Large intestine (tissue), 3 donors: ENCODE measurements around the gene CHMP4B. TPM values are rescaled to one million over a fixed set of nuclear protein-coding genes. Genes with fewer than 3 reads are reported as not detected.

ENCODE experiments used
- DNase-seq, 2 donors: peaks; one replicate each; pipeline versions ENCODE4 v3.0.0 to v3.0.0-alpha.2; 2013
- H3K27ac ChIP-seq: one replicate; pipeline ENCODE4 v1.5.1; 2013; ENCODE audit warnings: low read length
- H3K27me3 ChIP-seq: 2 replicates; pipeline ENCODE4 v1.6.1; 2013; ENCODE audit warnings: low read length; ENCODE audit not compliant: control insufficient read depth, insufficient read depth
- H3K36me3 ChIP-seq: 2 replicates; pipeline ENCODE4 v1.6.1; 2013; ENCODE audit warnings: low read length; ENCODE audit not compliant: control insufficient read depth, insufficient read depth
- H3K4me1 ChIP-seq: one replicate; pipeline ENCODE4 v1.6.1; 2013; ENCODE audit warnings: low read length; ENCODE audit not compliant: control insufficient read depth, insufficient read depth
- H3K4me3 ChIP-seq: one replicate; pipeline ENCODE4 v1.5.1; 2013; ENCODE audit warnings: low read length
- H3K9me3 ChIP-seq: one replicate; pipeline ENCODE4 v1.6.1; 2013; ENCODE audit warnings: mild to moderate bottlenecking, low read depth, low read length, moderate library complexity; ENCODE audit not compliant: control insufficient read depth
- WGBS: methylation state at CpG from one replicate; pipeline ENCODE4 v1.1.5; 2013; ENCODE audit warnings: low lambda C conversion rate; ENCODE audit not compliant: insufficient coverage; 5-methylcytosine and 5-hydroxymethylcytosine counted together
- polyA plus RNA-seq: library from polyadenylated mRNA; unstranded; fragments of 120-200 nt; gene quantifications from one replicate; pipeline ENCODE4 v1.2.1, GENCODE V29; 2013

CHMP4B gene
- polyA plus RNA-seq, 1 donor, result 98.5 TPM

DNA sequence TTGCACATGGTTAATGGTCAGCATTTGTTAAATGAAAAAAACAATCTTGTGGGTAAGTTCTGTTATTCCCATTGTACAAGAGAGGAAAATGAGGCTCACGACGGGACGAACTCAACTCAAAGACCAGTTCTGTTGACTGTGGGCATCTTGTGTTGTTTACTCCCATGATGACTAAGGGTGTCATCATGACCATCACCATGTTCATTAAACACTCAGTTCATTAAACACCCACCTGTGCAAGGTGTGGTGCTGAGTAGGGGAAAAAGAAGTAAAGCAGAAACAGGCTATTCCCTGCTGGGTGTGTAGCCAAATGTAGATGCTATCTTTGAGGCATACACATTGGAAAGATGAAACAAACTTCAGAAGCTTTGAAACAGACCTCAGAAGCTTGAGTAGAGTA, 4.5 kb downstream of the CHMP4B start:
- no peak overlapping the region for H3K27ac ChIP-seq
- no peak overlapping the region for H3K4me3 ChIP-seq
- DNase-seq, result no peak
- no peaks in the 10 kb centered on the region for H3K27me3 ChIP-seq
- peaks cover 2% of the 10 kb centered on the region for H3K9me3 ChIP-seq
- WGBS, result no CpG with 5 or more reads among the region's 3 CpGs
- peaks cover 3% of the 10 kb centered on the region for H3K36me3 ChIP-seq
- peaks cover 20% of the 10 kb centered on the region for H3K4me1 ChIP-seq

DNA sequence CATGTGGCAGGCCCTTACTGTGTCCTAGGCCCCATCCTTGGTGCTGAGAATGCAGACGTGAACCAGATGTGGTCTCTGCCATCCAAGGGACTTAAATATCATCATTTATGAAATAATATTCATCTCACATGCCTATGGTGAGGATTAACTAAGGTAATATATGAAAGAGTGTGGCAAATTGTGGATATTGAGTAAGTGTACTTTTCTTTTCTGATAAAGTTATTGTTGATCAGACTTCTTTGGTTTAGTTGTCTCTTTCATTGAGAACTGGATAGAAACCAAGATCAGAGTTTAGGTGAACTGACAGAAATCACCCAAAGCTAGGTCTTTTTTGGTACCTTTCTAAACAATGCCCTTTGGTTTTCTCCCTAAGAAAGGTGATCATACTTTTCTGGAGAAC, 5.0 kb downstream of the CHMP4B start:
- no CpG with 5 or more reads among the region's 1 CpG for WGBS
- H3K4me3 ChIP-seq, result no peak overlapping the region
- DNase-seq, result no peak
- H3K27me3 ChIP-seq, result no peaks in the 10 kb centered on the region
- H3K9me3 ChIP-seq, result peaks cover 2% of the 10 kb centered on the region
- H3K36me3 ChIP-seq, result peaks cover 3% of the 10 kb centered on the region
- peaks cover 20% of the 10 kb centered on the region for H3K4me1 ChIP-seq
- no peak overlapping the region for H3K27ac ChIP-seq

DNA sequence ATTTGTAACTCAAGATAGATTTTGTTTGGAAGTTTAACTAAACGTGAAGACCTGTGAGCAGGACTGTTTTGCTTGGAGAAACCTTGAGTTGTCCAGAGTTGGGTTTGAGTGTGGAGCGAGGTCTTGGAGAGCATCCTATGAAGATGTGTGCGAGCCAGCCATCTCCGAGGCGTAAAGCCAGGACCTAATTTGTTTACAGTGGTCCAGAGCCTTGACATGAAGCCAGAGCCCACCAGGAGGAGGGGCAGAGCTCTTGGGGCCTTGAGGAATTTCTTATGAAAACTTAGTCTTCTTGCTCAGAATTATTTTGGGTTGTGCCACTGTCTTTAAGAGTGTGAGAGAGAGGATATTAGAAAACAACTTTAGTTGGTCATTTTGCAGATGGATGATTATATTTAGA, 6.3 kb downstream of the CHMP4B start:
- H3K27ac ChIP-seq, result no peak overlapping the region
- H3K36me3 ChIP-seq, result peaks cover 3% of the 10 kb centered on the region
- no peaks in the 10 kb centered on the region for H3K27me3 ChIP-seq
- H3K9me3 ChIP-seq, result no peaks in the 10 kb centered on the region
- peaks cover 20% of the 10 kb centered on the region for H3K4me1 ChIP-seq
- 80% methylated on average over 1 of the region's 5 CpGs for whole genome bisulfite sequencing
- DNase-seq, result no peak
- no peak overlapping the region for H3K4me3 ChIP-seq

DNA sequence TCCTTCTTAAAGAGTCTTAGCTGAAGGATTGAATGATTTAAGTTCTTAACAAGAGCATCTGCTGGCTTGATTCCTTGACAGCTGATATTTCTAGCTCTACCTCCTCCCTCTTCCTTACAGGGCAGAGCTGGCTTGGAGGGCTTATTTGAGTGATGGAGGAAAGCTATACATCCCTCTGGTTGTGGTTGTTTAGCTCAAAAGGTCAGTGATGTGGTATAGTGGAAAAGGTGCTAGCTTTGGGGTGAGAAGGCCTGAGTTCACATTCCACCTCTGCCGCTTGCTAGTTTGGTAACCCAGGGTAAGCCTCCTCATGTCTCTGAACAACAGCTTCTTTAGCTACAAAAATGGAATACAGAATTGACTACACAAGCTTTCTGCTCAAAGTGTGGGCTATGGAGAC, 8.3 kb downstream of the CHMP4B start:
- Histone ChIP-seq H3K27me3 (no peaks in the 10 kb centered on the region), H3K4me3 (no peak overlapping the region), H3K4me1 (peaks cover 8% of the 10 kb centered on the region), H3K9me3 (no peaks in the 10 kb centered on the region), H3K27ac (no peak overlapping the region), H3K36me3 (peaks cover 11% of the 10 kb centered on the region)
- DNase-seq, result no peak
- no CpG with 5 or more reads among the region's 1 CpG for WGBS

DNA sequence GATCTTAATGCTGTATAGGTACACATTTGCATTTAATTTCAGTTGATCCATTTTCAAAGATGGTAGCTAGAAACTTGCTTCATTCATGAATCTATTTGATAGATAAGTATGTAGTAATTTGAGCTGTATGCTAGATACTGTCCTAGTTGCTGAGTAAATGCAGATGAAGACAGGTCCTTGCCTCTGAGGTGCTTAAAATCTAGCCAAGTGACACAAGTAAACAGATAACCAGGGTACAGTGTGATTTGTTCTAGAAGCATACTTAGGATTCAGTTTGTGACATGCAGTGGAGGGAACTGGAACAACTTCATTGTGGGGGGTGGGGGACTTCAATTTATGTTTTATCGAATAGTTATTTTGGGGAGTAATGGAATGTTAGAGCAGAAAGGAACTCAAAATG, 9.2 kb downstream of the CHMP4B start:
- H3K36me3 ChIP-seq, result peaks cover 8% of the 10 kb centered on the region
- no CpG with 5 or more reads among the region's 1 CpG for WGBS
- no peak overlapping the region for H3K27ac ChIP-seq
- peaks cover 8% of the 10 kb centered on the region for H3K4me1 ChIP-seq
- no peak for DNase-seq
- no peak overlapping the region for H3K4me3 ChIP-seq
- no peaks in the 10 kb centered on the region for H3K27me3 ChIP-seq
- H3K9me3 ChIP-seq, result no peaks in the 10 kb centered on the region

DNA sequence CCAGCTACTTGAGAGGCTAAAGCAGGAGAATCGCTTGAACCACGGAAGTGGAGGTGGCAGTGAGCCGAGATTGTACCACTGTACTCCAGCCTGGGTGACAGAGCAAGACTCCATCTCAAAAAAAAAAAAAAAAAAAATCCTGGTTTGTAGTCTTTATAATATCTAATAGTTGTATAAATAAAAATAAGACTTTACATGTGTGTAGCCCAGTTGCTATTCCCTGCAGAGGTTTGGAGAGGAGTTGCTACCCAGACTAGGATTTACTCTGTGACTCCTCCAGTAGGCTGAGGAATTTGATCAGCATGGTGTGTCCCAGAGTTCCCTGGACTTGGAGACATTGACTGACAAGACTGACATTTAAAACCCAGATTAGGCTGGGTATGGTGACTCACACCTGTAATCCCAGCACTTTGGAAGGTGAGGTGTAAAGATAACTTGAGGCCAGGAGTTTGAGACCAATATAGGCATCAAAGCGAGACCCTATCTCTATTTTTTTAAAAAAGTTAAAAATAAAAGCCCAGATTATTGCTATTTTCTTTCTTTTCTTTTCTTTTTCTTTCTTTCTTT, 10.2 kb downstream of the CHMP4B start:
- Histone ChIP-seq H3K4me1 (peaks cover 18% of the 10 kb centered on the region), H3K27ac (no peak overlapping the region), H3K9me3 (no peaks in the 10 kb centered on the region), H3K4me3 (no peak overlapping the region), H3K36me3 (peaks cover 8% of the 10 kb centered on the region), H3K27me3 (no peaks in the 10 kb centered on the region)
- no CpG with 5 or more reads among the region's 4 CpGs for WGBS
- DNase-seq, result no peak

DNA sequence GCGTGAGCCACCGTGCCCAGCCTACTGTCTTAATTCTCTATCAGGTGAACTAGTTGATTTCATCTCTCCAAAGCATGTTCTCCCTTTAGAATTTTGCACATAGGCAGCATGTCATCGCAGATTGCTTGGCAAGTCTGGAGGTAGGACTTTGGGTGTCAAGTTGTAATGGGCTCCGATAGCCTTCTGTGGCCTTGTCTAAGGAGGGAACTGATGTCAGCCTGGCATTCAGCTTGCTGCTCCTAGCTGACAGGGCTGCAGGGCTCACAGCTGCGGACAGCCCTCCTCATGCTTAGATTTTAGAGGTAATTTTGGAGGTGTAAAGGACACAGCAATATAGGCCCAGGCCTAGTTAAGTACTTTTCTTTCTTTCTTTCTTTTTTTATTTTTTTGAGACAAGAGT, 11.3 kb downstream of the CHMP4B start:
- peaks cover 29% of the 10 kb centered on the region for H3K4me1 ChIP-seq
- no peaks in the 10 kb centered on the region for H3K27me3 ChIP-seq
- no CpG with 5 or more reads among the region's 5 CpGs for WGBS
- no peak overlapping the region for H3K27ac ChIP-seq
- no peak for DNase-seq
- H3K36me3 ChIP-seq, result peaks cover 8% of the 10 kb centered on the region
- H3K9me3 ChIP-seq, result no peaks in the 10 kb centered on the region
- H3K4me3 ChIP-seq, result no peak overlapping the region

DNA sequence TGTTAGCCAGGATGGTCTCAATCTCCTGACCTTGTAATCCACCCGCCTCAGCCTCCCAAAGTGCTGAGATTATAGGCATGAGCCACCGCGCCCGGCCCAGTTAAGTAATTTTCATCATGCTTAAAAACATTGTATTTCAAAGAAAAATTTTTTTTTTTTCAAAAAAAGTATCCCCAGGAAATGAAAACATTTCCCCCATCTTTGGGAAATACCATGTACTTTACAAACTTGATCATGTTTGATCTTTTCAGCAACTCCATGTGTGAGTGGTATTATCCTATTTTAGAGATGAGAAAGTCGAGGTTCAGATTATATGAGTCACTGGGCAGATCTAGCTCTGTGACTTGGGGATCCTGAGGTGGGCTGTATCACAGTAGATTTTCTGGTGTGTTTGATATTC, 11.8 kb downstream of the CHMP4B start:
- H3K4me1 ChIP-seq, result peaks cover 34% of the 10 kb centered on the region
- DNase-seq, result no peak
- H3K27me3 ChIP-seq, result no peaks in the 10 kb centered on the region
- no CpG with 5 or more reads among the region's 5 CpGs for WGBS
- H3K9me3 ChIP-seq, result no peaks in the 10 kb centered on the region
- peaks cover 9% of the 10 kb centered on the region for H3K36me3 ChIP-seq
- no peak overlapping the region for H3K4me3 ChIP-seq
- no peak overlapping the region for H3K27ac ChIP-seq

DNA sequence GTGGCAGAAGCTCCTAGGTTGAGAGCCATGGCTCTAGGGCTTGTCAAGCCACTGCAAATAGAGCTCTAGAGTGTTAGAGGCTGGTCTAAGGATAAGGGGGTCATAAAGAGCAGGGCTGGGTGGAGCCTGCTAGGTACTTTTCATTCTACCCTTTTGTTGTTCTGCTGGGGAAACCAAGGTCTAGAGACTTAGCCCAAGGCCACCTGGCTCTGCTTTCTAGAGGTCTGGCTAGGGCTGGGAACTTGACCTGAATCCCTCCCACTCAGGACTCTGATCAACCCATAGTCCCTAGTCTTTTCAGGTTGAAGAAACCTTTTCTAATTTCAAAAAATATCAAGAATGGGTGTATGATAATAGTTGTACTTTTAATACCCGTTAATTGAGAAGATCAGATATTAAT, 13.7 kb downstream of the CHMP4B start:
- 100% methylated on average over 1 of the region's 1 CpG for WGBS
- H3K27ac ChIP-seq, result peak overlapping the region; percentile 86

DNA sequence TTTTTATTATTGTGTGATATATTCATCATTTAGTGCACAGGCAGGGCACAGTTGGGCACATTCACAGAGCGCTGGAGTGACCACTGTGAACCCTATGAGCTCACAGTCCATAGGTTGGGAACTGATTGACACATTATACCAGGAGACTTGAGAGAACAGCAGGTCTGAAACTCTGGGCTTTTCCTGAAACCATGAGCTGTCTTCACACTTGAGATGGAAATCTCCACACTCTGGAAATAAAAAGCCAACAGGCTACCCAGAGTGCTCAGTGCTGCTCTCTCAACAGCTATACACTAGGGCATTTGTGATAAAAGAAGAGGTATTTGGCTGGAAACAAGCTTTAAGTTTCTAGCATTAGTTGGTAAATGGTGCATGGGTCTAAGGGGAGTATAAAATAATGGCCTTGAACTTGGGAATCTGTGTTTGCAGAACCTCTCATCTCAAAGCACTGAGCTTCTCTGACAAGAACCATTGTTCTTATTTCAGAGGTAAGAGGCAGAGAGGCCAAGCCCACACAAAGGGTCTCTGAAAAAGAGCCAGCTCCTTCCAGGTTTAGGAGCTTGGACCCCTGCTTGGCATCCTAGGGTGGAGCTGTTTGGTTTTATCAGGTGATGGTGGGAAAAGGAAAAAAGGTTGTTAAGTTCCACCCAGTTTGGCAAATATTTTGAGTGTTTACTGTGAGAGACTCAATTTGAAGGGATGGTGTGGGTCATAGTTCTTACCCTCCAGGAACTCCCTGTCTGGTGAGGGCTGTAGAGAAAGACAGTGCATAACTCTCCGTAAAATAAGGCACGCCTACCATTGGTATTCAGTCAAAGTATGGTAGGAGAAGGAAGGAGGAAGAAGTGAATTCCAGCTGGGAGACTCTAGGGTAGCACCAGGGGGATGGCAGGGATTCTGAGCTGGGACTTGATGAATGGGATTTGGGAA, 14.5 kb downstream of the CHMP4B start:
- Histone ChIP-seq H3K27ac (peak overlapping the region; percentile 86), H3K4me1 (peaks cover 60% of the 10 kb centered on the region), H3K9me3 (no peaks in the 10 kb centered on the region), H3K27me3 (no peaks in the 10 kb centered on the region), H3K4me3 (no peak overlapping the region), H3K36me3 (peaks cover 11% of the 10 kb centered on the region)
- WGBS, result no CpG with 5 or more reads among the region's 3 CpGs
- peak; percentile 76 to 90 for DNase-seq

More for the DNA sequence above, 13.7 kb downstream of the CHMP4B start:
- Histone ChIP-seq H3K4me1 (peaks cover 53% of the 10 kb centered on the region), H3K36me3 (peaks cover 11% of the 10 kb centered on the region), H3K27me3 (no peaks in the 10 kb centered on the region), H3K9me3 (no peaks in the 10 kb centered on the region), H3K4me3 (no peak overlapping the region)
- peak in 1 of 2 donors; percentile 18 for DNase-seq
